NCI-H1417 treated with DMSO at 0.1 percent for 48 hours (cell line): ENCODE data around the gene MT1B.

Source experiments
- DNase-seq: peaks from one replicate; lab custom pipeline; 2025; lab: John Stamatoyannopoulos, UW

The MT1B gene

GRCh38 chr16:56651586-56651985 lies at the start of gene MT1B:
Gene MT1B (plus strand): TSS chr16:56651886. CDS start chr16:56651954, 68 bp downstream.
- DNase-seq = no peak

DNA sequence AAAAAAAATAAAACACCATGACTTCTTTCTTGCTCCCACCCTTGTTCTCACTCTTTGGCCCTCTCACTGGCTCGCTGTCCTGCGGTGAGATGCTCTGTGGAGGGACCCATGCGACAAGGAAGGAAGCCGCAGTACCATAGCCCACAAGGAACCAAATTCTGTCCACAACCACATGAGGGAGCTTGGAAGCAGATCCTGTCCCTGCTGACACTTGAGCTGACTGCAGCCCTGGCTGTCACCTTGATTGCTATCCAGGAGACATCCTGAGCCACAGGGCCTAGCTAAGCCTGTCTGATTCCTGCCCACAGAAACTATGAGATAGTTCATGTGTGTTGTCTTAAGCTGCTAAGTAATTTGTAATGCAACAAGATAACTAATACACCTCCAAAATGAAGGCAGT lies 48.1 kb upstream of the MT1B start:
- DNase-seq = no peak

GRCh38 chr16:56604966-56605365 lies 46.7 kb upstream of the MT1B start:
- no peak for DNase-seq

DNA sequence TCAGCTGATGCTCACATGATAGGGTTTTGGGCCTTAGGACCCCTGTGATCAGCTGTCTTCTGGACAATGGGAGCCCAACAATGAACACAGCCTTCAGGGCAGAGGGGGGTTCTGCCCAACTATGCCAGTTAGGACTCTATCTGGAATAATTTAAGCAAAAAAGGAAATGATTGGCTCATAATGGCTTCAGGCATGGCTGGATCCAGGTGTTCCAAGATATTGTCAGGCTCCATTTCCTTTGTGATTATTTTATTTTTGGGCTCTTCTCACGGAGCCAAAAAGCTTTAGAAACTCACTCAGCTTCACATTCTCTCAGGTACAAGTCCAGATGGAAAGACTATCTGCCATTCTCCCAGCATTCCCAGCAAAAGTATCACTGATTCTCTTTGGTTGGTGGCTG lies 46.2 kb upstream of the MT1B start:
- no peak for DNase-seq

GRCh38 chr16:56606071-56606475 lies 45.6 kb upstream of the MT1B start:
- no peak for DNase-seq

- DNase-seq = no peak
These were observed 45.1 kb upstream of the MT1B start for GRCh38 chr16:56606476-56607108.

GRCh38 chr16:56607109-56607618 lies 44.5 kb upstream of the MT1B start:
- no peak for DNase-seq

DNA sequence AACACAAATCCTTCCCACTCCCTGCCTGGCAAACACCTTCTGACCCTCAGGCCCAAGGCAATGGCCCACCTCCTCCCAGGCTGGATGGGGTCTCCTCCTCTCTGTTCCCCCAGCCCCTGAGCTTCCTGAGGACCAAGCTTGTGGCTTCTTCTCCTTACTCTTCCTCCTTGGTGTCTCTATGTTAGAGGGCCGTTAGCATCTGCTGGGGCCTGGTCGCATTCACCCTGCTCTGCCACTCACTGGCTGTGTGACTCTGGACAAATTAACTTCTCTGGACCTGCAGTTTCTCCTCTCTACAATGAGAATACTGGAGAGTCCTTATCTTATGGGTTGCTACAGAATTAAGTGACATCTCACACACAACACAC lies 44.0 kb upstream of the MT1B start:
- DNase-seq = no peak

DNA sequence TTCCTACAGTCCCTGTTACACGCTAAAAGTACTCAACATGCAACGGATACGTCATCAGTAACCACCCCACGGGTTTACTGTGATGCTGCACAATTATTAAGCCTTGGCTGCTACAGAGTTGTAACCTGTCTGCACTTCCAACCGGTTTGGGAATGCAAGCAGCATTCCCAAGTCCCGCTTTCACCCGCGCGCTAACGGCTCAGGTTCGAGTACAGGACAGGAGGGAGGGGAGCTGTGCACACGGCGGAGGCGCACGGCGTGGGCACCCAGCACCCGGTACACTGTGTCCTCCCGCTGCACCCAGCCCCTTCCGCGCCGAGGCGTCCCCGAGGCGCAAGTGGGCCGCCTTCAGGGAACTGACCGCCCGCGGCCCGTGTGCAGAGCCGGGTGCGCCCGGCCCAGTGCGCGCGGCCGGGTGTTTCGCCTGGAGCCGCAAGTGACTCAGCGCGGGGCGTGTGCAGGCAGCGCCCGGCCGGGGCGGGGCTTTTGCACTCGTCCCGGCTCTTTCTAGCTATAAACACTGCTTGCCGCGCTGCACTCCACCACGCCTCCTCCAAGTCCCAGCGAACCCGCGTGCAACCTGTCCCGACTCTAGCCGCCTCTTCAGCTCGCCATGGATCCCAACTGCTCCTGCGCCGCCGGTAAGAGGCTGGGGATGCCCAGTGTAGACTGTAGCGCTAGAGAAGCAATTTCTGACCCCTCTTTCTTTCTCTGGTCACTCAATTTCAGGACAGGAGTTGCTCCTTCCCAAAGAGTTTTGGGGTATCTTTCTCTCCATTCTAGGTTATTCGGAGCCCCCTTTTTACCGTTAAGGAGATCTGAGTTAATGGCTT lies 43.4 kb upstream of the MT1B start, which contains the start of gene MT2A:
MT2A (plus strand) TSS at position 542 of the 833 bp plus-strand sequence; CDS start at position 614, 72 bp downstream.
- DNase-seq = peak; percentile 40

DNA sequence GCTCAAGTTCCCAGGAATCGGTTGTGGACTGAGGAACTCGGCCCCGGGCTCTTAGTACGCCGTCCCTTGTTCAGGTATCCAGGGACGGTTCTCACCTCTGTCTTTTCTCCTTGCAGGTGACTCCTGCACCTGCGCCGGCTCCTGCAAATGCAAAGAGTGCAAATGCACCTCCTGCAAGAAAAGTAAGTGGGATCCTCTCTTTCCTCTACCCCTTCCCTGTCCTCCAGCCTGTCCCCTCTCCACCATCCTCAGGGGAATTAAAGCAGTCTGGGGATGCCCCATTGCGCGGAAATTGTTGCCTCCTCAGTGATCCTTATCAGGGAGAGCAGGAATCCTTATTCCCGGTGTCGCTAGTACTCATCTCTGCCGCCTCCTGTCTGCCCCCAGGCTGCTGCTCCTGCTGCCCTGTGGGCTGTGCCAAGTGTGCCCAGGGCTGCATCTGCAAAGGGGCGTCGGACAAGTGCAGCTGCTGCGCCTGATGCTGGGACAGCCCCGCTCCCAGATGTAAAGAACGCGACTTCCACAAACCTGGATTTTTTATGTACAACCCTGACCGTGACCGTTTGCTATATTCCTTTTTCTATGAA lies 42.7 kb upstream of the MT1B start:
- DNase-seq = no peak

- no peak for DNase-seq
These were observed 42.2 kb upstream of the MT1B start for GRCh38 chr16:56609463-56609921.

- DNase-seq = no peak
These were observed 41.6 kb upstream of the MT1B start for GRCh38 chr16:56610017-56610608.

DNA sequence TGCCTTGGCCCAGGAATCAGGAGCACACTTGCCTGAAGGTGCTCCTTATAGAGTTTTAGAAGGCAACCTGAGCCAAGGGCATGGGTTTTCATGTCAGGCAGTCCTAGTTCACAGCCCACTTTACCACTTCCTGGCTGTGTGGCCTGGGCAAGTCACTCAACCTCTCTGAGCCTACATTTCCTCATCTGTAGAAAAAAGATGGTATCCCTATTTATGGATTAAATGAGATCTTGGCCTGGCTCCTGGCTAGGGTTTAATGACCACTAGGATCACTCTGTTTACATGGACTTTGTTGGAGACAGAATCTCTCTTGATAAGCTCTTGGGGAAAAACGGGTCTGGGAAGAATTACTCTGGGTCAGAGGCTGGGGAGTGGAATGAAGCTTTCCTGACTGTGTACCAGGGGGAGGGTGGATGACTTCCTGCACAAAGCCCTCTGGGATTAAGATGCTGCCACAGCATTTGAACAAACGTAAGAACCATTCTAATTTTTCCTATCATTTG lies 41.0 kb upstream of the MT1B start:
- no peak for DNase-seq

DNA sequence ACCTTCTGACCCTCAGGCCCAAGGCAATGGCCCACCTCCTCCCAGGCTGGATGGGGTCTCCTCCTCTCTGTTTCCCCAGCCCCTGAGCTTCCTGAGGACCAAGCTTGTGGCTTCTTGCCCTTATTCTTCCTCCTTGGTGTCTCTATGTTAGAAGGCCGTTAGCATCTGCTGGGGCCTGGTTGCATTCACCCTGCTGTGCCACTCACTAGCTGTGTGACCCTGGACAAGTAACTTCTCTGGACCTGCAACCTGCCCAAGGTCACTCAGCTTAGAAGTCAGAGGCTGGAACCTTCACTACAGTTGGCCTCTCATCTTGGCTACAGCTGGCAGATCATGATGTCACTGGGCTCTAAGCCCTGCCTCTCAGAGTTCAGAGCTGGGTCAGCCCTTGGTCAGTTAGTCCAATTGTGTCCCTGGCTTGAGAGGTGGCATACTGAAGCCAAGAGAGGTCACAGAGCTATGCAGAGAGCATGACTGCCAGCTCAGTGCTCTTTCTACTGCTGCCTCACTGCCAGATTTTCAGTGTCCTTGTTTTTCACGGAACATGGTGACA lies 40.3 kb upstream of the MT1B start:
- DNase-seq = no peak

DNA sequence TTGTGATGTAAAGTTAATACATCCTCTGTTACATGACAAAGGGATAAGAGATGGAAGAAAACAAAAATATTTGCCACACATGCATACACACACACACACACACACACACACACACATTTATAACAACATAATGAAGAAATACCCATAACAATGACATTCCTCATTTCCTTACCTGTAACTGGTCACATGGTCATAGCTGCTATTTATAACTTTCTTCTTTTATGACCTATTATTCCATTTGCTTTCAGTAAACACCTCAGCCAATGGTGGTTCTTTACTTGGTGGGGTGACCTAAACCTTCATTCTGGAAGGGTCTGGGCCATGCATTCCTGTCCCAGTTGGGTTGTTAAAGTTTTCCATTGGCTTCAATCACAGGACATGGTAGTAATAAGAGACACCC lies 38.0 kb upstream of the MT1B start:
- no peak for DNase-seq

DNA sequence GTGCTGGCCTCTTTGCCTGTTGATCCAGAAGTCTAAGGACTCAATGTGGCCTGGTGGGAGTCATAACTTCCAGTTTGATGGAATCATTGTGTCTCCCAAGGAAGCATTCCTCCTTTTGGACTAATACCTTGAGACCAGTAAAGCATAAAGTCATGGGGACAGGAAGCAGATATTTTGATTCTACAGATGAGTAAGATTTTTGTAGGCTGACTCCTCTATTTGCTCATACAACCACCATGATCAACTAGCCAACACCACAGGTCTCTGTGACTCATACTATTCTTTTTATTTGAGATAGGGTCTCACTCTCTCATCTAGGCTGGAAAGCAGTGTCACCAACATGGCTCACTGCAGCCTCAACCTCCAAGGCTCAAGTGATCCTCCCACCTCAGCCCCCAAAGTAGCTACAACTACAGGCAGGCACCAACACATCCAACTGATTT lies 37.1 kb upstream of the MT1B start:
- no peak for DNase-seq

- DNase-seq = no peak
These were observed 36.3 kb upstream of the MT1B start for GRCh38 chr16:56615353-56615752.

GRCh38 chr16:56616608-56617211 lies 35.0 kb upstream of the MT1B start:
- DNase-seq = no peak

DNA sequence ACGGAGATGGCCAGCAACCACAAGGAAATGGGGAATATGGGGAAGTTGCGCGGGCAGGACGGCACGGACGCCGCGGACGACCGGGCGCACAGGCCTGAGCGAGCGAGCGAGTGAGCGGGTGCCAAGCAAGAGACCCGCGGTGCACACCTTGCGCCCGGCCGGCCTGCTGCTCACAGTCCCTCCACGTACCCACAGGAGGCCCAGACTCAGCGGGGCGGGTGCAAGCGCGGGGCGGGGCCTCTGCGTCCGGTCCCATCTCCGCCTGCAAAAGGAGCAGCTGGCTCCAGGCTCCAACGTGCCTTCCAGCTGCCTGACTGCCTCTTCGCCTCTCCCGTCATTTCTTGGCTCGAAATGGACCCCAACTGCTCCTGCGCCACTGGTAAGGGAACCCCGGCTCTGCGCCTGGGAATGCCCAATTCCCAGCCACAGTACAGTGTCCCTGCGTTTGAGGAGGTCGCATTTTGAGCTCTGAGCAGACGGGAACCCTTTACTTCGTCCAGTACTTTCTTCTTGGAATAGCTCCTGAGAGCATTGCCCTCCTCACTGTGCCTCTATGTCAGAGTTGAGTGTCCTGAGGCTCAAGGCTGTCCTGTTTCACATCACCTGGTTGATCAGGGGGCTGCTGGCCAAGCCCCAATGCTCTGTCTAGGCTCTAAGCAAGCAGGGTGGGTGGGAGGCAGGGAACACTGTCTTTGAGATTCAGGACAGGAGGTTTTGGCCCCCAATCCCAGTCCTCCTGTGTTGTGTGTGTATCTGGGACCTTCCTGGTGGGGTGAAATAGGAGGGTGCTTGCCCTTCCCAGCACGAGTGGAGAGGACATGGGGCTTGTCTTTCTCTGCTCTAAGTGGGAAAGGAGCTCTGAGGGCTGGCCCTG lies 34.2 kb upstream of the MT1B start:
- no peak for DNase-seq

GRCh38 chr16:56618138-56618537 lies 33.5 kb upstream of the MT1B start:
- DNase-seq = no peak
